ENCODE data around the gene SESN3.

GRCh38 chr11:95144313-95145235, 86.4 kb downstream of the SESN3 start:
- TF ChIP-seq SIN3A (IDR thresholded peaks at IDR 0.05; ENCODE audit: borderline replicate concordance, insufficient read depth, low read depth, low read length): no peak
- TF ChIP-seq CTCF (IDR thresholded peaks at IDR 0.05): no peak
- no peak for TF ChIP-seq POLR2AphosphoS5 (IDR thresholded peaks at IDR 0.05; ENCODE audit: low read depth, low read length)
- no peak for TF ChIP-seq REST (IDR thresholded peaks at IDR 0.05; ENCODE audit: insufficient read depth in 1 of 2, low read depth in 2 of 2, low read length in 1 of 2)
